CD4-positive, CD25-positive, alpha-beta regulatory T cell (primary cell): ENCODE results near the gene PLEKHB1. TPM values are rescaled to one million over a fixed set of nuclear protein-coding genes. Genes with fewer than 3 reads are reported as not detected.

Experiments
- ATAC-seq, 2 donors: fragments of 150-1000 bp; cut with Tn5 transposase; one replicate each; pipeline ENCODE4 v1.10.0; 2021; ENCODE audit warnings: low read depth in 2 of 2, moderate number of reproducible peaks in 2 of 2, moderate library complexity in 1 of 2
- DNase-seq, 3 donors: peaks; one replicate each; pipeline versions ENCODE4 v3.0.0 to v3.0.0-alpha.2; 2012 to 2022; ENCODE audit warnings: mixed read lengths in 1 of 3
- H3K27ac ChIP-seq: one replicate; pipeline ENCODE4 v1.7.0; 2013; ENCODE audit warnings: mild to moderate bottlenecking, low read length; ENCODE audit not compliant: insufficient read depth, poor library complexity, severe bottlenecking
- H3K27me3 ChIP-seq: one replicate; pipeline ENCODE4 v1.7.0; 2013; ENCODE audit warnings: low read length; ENCODE audit not compliant: control insufficient read depth, insufficient read depth
- H3K36me3 ChIP-seq: one replicate; pipeline ENCODE4 v1.7.0; 2013; ENCODE audit warnings: mild to moderate bottlenecking, low read length, moderate library complexity; ENCODE audit not compliant: control insufficient read depth, insufficient read depth
- H3K4me1 ChIP-seq: 2 replicates; pipeline ENCODE4 v1.7.0; 2013; ENCODE audit warnings: mild to moderate bottlenecking, low read length; ENCODE audit not compliant: insufficient read depth, control insufficient read depth, poor library complexity, severe bottlenecking
- H3K4me3 ChIP-seq: one replicate; pipeline ENCODE4 v1.7.0; 2013; ENCODE audit warnings: low read depth, mild to moderate bottlenecking, low read length, moderate library complexity
- H3K9me3 ChIP-seq, 2 experiments: 1 replicate in 1 of 2; 2 replicates in 1 of 2; pipeline ENCODE4 v1.7.0; 2013; ENCODE audit warnings: low read length in 2 of 2, mild to moderate bottlenecking in 1 of 2, moderate library complexity in 1 of 2; ENCODE audit not compliant: control insufficient read depth in 2 of 2
- H3K27ac Mint-ChIP-seq, 3 donors: one replicate each; pipeline ENCODE4 v1.8.0; 2020 to 2022; ENCODE audit warnings: mild to moderate bottlenecking in 3 of 3, mixed read lengths in 3 of 3, moderate library complexity in 2 of 3
- H3K27me3 Mint-ChIP-seq: one replicate; pipeline ENCODE4 v1.8.0; 2022; ENCODE audit warnings: mild to moderate bottlenecking, mixed read lengths
- H3K36me3 Mint-ChIP-seq: one replicate; pipeline ENCODE4 v1.8.0; 2020; ENCODE audit warnings: mixed read lengths
- H3K4me1 Mint-ChIP-seq, 4 donors: one replicate each; pipeline ENCODE4 v1.8.0; 2020 to 2022; ENCODE audit warnings: mixed read lengths in 4 of 4, mild to moderate bottlenecking in 1 of 4
- H3K4me3 Mint-ChIP-seq, 4 donors: one replicate each; pipeline ENCODE4 v1.8.0; 2020 to 2022; ENCODE audit warnings: mild to moderate bottlenecking in 4 of 4, mixed read lengths in 4 of 4, moderate library complexity in 3 of 4
- H3K9me3 Mint-ChIP-seq, 7 donors: one replicate each; pipeline ENCODE4 v1.8.0; 2020 to 2022; ENCODE audit warnings: mixed read lengths in 7 of 7, mild to moderate bottlenecking in 3 of 7, moderate library complexity in 2 of 7
- polyA plus RNA-seq, 4 donors: library from polyadenylated mRNA; unstranded; fragments of 300-500 nt; fragmentation: Illumina TruSeq; gene quantifications; one replicate each; pipeline ENCODE4 v1.2.3, GENCODE V29; 2021
- total RNA-seq: library from RNA; stranded (reverse); gene quantifications from one replicate; pipeline ENCODE4 v1.2.3, GENCODE V29; 2022

Gene PLEKHB1
- total and polyA plus RNA-seq, 5 donors from 2014 or later = 21.3 to 88.0 (median 65.5) TPM

DNA sequence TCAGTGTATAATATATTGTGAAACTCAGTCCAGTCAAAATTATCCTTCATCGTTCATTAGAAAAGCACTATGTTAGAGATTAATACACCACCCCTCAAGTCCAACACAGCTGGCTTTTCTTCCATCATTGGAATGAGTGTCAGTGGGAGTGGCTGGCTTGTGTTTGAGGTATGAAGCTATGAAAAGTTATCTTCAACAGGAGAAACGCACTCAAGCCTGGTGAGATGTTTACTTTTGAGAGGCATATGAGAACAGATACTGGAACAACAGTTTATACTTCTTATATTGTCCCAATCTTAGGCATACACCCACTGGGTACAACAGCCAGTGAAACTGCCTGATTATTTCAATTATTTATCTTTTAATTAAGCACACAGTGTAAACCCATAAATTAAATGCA lies 34.3 kb downstream of the PLEKHB1 start:
- peaks cover 31% of the 10 kb centered on the region for H3K36me3 ChIP-seq
- Mint-ChIP-seq H3K27ac (no peak overlapping the region), H3K27me3 (no peaks in the 10 kb centered on the region), H3K9me3 (no peaks in the 10 kb centered on the region), H3K4me1 (peaks cover 0 to 6% (median under 1%) of the 10 kb centered on the region in 4 donors), H3K36me3 (peaks cover 18% of the 10 kb centered on the region), H3K4me3 (no peak overlapping the region)
- H3K4me1 ChIP-seq = no peaks in the 10 kb centered on the region
- H3K4me3 ChIP-seq = no peak overlapping the region
- ATAC-seq = no peak
- DNase-seq = no peak
- no peaks in the 10 kb centered on the region for H3K27me3 ChIP-seq
- H3K27ac ChIP-seq = no peak overlapping the region
- H3K9me3 ChIP-seq = no peaks in the 10 kb centered on the region

GRCh38 chr11:73693899-73694525 lies 47.6 kb downstream of the PLEKHB1 start:
- Mint-ChIP-seq H3K9me3 (no peaks in the 10 kb centered on the region), H3K27ac (peak overlapping the region in 1 of 3 donors; percentile 29), H3K27me3 (no peaks in the 10 kb centered on the region)

DNA sequence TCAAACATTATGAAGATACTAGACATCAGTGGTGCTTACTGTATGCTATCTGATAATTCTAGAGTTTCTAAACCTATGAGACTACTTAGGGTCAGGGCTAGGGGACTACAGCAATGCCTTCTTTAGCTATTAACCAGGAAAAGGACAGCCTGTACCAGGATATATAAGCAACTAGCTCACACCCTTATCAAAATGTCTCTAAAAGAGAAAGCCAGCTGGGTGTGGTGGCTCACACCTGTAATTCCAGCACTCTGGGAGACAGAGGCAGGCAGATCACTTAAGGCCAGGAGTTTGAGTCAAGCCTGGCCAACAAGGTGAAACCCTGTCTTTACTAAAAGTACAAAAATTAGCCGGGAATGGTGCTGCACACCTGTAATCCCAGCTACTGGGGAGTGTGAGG lies 58.7 kb downstream of the PLEKHB1 start:
- H3K27ac Mint-ChIP-seq = no peak overlapping the region
- no peak overlapping the region for H3K4me3 Mint-ChIP-seq
- H3K36me3 ChIP-seq = peaks cover 41% of the 10 kb centered on the region
- no peaks in the 10 kb centered on the region for H3K4me1 ChIP-seq
- H3K27me3 Mint-ChIP-seq = no peaks in the 10 kb centered on the region
- no peak overlapping the region for H3K4me3 ChIP-seq
- H3K9me3 Mint-ChIP-seq = no peaks in the 10 kb centered on the region
- H3K9me3 ChIP-seq = no peaks in the 10 kb centered on the region
- H3K36me3 Mint-ChIP-seq = peaks cover 18% of the 10 kb centered on the region
- H3K4me1 Mint-ChIP-seq = peaks cover 0 to 4% (median 0%) of the 10 kb centered on the region in 4 donors
- no peak overlapping the region for H3K27ac ChIP-seq
- no peaks in the 10 kb centered on the region for H3K27me3 ChIP-seq
- no peak for ATAC-seq
- no peak for DNase-seq

More at GRCh38 chr11:73693899-73694525, 47.6 kb downstream of the PLEKHB1 start:
- no peak for ATAC-seq
- no peak overlapping the region for H3K4me3 ChIP-seq
- no peaks in the 10 kb centered on the region for H3K4me1 Mint-ChIP-seq
- H3K27me3 ChIP-seq = no peaks in the 10 kb centered on the region
- H3K4me1 ChIP-seq = no peaks in the 10 kb centered on the region
- H3K27ac ChIP-seq = no peak overlapping the region
- no peak overlapping the region for H3K4me3 Mint-ChIP-seq
- peaks cover 15% of the 10 kb centered on the region for H3K36me3 ChIP-seq
- no peaks in the 10 kb centered on the region for H3K9me3 ChIP-seq
- H3K36me3 Mint-ChIP-seq = peaks cover 25% of the 10 kb centered on the region
- no peak for DNase-seq

GRCh38 chr11:73710964-73711363 lies 64.6 kb downstream of the PLEKHB1 start:
- Mint-ChIP-seq H3K9me3 (no peaks in the 10 kb centered on the region), H3K36me3 (peaks cover 7% of the 10 kb centered on the region), H3K4me3 (no peak overlapping the region), H3K27ac (no peak overlapping the region), H3K4me1 (peaks cover under 1 to 6% (median 3%) of the 10 kb centered on the region in 4 donors), H3K27me3 (no peaks in the 10 kb centered on the region)
- ATAC-seq = no peak
- peaks cover 28% of the 10 kb centered on the region for H3K36me3 ChIP-seq
- H3K4me1 ChIP-seq = no peaks in the 10 kb centered on the region
- DNase-seq = no peak
- H3K9me3 ChIP-seq = no peaks in the 10 kb centered on the region
- H3K27me3 ChIP-seq = no peaks in the 10 kb centered on the region
- no peak overlapping the region for H3K27ac ChIP-seq
- no peak overlapping the region for H3K4me3 ChIP-seq

Other genes with a start within 250 kb of the PLEKHB1 start
- gene FAM168A, start 48.5 kb upstream of the PLEKHB1 start, total RNA-seq = 21.3 TPM
- 1 to 10 TPM; 1.5 to 3.5 (median 2.8) TPM for gene FAM168A, start 48.5 kb upstream of the PLEKHB1 start, polyA plus RNA-seq
- 79.0 TPM for gene RAB6A, start 114.5 kb downstream of the PLEKHB1 start, total RNA-seq
- gene RAB6A, start 114.5 kb downstream of the PLEKHB1 start, polyA plus RNA-seq = 100 to 1,000 TPM; 108 to 124 (median 120) TPM
- gene MRPL48, start 141.3 kb downstream of the PLEKHB1 start, total RNA-seq = 25.7 TPM
- 10 to 100 TPM; 53.6 to 70.8 (median 66.4) TPM for gene MRPL48, start 141.3 kb downstream of the PLEKHB1 start, polyA plus RNA-seq
- gene COA4, start 230.3 kb downstream of the PLEKHB1 start, total RNA-seq = 30.5 TPM
- gene COA4, start 230.3 kb downstream of the PLEKHB1 start, polyA plus RNA-seq = 10 to 100 TPM; 54.4 to 79.7 (median 69.4) TPM
- 13.7 TPM for gene PAAF1, start 230.4 kb downstream of the PLEKHB1 start, total RNA-seq
- gene PAAF1, start 230.4 kb downstream of the PLEKHB1 start, polyA plus RNA-seq = 10 to 100 TPM; 25.4 to 28.2 (median 27.0) TPM